ENCODE measurements around the gene ARF6.
"Not testable (repeated sequence)": the region's sequence is repeated elsewhere in the genome, so short reads cannot be mapped to it uniquely, and the experiment has no call there.

The ARF6 gene

DNA sequence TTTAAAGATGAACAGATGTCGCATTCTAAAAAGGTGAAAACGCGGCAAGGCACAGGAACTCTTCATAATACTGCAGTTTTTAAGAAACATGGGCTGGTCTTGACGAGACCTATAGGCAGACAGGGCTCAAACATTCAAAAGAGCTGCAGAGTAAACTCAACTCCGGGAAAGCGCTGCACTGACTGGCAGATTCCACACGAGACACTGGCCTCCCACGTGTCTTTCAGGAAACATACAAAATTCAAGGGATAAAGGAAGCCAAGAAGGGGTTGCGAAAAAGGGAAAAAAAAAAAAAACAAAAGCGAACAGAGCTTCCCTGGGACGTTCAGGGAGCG, 614 bp upstream of the ARF6 start:
- H3K4me3 ChIP-seq (ENCODE audit: low read depth, low read length) = peak overlapping the region; percentile 63
- DNase-seq (ENCODE audit: low read depth) = peak; percentile 79
- TF ChIP-seq, protein P1, sequence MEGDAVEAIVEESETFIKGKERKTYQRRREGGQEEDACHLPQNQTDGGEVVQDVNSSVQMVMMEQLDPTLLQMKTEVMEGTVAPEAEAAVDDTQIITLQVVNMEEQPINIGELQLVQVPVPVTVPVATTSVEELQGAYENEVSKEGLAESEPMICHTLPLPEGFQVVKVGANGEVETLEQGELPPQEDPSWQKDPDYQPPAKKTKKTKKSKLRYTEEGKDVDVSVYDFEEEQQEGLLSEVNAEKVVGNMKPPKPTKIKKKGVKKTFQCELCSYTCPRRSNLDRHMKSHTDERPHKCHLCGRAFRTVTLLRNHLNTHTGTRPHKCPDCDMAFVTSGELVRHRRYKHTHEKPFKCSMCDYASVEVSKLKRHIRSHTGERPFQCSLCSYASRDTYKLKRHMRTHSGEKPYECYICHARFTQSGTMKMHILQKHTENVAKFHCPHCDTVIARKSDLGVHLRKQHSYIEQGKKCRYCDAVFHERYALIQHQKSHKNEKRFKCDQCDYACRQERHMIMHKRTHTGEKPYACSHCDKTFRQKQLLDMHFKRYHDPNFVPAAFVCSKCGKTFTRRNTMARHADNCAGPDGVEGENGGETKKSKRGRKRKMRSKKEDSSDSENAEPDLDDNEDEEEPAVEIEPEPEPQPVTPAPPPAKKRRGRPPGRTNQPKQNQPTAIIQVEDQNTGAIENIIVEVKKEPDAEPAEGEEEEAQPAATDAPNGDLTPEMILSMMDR (IDR thresholded peaks at IDR 0.05; ENCODE audit: low read depth, low read length, missing control alignments) = no peak

DNA sequence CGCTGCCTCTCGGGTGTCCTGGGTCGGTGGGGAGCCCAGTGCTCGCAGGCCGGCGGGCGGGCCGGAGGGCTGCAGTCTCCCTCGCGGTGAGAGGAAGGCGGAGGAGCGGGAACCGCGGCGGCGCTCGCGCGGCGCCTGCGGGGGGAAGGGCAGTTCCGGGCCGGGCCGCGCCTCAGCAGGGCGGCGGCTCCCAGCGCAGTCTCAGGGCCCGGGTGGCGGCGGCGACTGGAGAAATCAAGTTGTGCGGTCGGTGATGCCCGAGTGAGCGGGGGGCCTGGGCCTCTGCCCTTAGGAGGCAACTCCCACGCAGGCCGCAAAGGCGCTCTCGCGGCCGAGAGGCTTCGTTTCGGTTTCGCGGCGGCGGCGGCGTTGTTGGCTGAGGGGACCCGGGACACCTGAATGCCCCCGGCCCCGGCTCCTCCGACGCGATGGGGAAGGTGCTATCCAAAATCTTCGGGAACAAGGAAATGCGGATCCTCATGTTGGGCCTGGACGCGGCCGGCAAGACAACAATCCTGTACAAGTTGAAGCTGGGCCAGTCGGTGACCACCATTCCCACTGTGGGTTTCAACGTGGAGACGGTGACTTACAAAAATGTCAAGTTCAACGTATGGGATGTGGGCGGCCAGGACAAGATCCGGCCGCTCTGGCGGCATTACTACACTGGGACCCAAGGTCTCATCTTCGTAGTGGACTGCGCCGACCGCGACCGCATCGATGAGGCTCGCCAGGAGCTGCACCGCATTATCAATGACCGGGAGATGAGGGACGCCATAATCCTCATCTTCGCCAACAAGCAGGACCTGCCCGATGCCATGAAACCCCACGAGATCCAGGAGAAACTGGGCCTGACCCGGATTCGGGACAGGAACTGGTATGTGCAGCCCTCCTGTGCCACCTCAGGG, 679 bp downstream of the ARF6 start:
- TF ChIP-seq, protein P1 (IDR thresholded peaks at IDR 0.05; ENCODE audit: low read depth, low read length, missing control alignments) = no peak
- H3K4me3 ChIP-seq (ENCODE audit: low read depth, low read length) = peak overlapping the region; percentile 63
- peak; percentile 51 for DNase-seq (ENCODE audit: low read depth)

DNA sequence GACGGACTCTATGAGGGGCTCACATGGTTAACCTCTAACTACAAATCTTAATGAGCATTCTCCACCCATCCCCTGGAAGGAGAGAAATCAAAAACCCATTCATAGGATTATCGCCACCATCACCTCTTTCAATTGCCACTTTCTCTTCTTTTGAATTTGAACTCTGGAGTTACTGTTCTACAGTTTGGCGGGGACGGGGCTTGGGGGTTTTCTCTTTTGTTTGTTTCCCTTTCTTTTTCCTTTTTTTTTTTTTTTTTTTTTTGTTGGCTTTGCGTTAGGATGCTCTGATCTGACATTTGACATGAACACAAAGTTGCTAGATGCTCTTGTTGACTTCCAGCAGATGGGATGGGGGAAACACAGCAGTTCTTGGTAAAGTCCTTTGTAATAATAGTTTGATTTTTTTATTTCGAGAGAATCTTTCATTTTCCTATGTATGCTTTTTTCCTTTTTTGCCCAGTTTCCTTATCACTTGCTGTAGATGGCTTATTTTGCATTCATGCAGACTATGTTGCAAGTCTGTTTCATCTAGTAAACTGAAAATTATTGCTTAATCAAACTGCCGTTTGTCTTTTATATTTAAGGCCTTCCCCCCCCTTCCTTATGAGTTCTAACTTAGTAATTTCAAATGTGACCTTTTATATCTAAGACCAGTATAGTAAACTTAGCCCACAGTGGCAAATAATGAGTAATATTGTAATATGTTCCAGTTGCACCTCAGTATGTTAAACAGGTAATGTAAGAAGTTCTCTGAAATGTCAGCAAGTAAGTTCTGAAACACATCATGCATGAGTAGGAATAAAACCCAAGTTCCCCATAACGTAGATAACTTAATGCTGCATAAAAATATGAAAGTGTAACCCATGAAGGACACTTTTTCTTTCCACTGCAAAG, 1.6 kb downstream of the ARF6 start:
- peak overlapping the region; percentile 63 for H3K4me3 ChIP-seq (ENCODE audit: low read depth, low read length)
- DNase-seq (ENCODE audit: low read depth) = not testable (repeated sequence)

DNA sequence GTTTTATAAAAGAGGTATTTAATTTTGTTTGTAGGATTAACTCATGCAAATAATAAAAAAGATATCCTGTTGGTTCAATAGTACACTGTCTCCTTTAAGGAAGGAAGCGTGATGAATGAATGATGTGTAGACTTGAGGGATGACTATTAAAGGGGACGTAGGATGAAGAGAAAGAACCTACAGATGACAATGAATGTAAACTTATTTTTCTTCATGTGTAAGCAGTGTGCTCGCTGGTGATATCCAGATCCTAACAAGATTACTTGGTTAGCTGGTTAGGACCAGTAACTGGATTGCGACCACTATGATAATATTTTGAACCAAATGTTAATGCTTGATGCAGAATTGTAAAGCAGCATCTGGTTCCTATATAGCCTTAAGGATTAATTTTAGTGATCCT, 2.6 kb downstream of the ARF6 start:
- TF ChIP-seq, protein P1 (IDR thresholded peaks at IDR 0.05; ENCODE audit: low read depth, low read length, missing control alignments) = no peak
- peak overlapping the region; percentile 63 for H3K4me3 ChIP-seq (ENCODE audit: low read depth, low read length)
- no peak for DNase-seq (ENCODE audit: low read depth)

DNA sequence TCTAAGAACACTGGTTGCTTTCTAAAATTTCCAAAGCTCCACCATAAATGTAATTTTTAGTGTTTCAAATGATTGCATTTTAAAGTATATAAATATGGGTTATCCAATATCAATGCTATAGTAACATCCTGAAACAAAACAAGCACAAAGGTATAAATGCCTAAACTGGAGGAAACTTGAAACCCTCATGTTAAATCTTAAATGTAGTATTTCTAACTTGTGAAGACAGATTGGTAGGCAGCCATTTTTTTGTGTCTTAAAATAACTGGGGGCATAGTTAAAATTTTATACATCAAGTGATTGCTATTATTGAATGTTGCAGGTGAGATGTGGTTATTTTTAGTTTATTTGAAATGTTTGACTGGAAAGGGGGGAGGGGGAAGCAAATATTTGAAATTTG, 3.4 kb downstream of the ARF6 start:
- peak overlapping the region; percentile 63 for H3K4me3 ChIP-seq (ENCODE audit: low read depth, low read length)
- not testable (repeated sequence) for DNase-seq (ENCODE audit: low read depth)

DNA sequence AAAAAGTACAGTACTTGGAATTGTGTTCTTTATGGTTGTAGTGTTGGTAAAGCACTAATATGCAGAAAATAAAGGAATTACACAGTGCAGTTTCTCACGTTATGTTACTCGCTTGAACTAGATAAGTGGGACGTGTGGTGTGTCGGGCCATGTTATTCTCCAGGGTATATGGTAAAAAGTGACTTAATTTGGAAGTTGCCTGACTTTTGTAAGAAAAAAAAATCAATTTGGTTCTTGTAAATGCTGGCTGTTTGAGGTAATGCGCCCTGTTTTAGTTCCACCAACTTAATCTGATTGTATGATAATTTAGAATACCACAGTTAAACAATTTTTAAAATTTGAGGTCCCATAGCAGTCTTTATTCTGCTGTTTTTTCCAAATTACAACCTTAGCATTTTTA, 4.1 kb downstream of the ARF6 start:
- peak overlapping the region; percentile 48 for H3K4me3 ChIP-seq (ENCODE audit: low read depth, low read length)

DNA sequence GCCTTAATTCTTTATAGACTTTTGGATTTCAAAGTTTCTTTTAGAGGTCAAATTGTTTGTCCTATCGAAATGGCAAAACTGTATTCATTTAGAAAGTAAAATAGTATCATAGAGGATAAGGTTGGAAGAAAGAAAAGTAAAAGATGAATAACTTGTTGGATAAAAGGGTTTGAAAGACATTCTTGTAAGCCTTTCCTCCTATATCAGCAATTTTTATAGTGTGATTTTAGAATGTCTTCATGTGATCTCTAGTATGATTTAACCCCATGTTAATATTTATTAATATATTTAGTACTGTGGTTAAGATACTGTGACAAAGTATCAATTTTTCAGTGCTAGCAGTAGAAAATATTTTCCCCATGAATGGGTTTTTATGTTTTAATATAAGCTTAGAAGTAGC, 4.5 kb downstream of the ARF6 start:
- TF ChIP-seq, protein P1 (IDR thresholded peaks at IDR 0.05; ENCODE audit: low read depth, low read length, missing control alignments) = no peak
- peak overlapping the region; percentile 48; the same call in 1 of the 2 replicates for H3K4me3 ChIP-seq (ENCODE audit: low read depth, low read length)
- no peak for DNase-seq (ENCODE audit: low read depth)

More for the DNA sequence above, 4.1 kb downstream of the ARF6 start:
- TF ChIP-seq, protein P1 (IDR thresholded peaks at IDR 0.05; ENCODE audit: low read depth, low read length, missing control alignments) = no peak
- no peak for DNase-seq (ENCODE audit: low read depth)
